HEK293T (cell line): ENCODE measurements around the gene HHIPL1.

ENCODE experiments used
- BHLHE40 ChIP-seq: fragments of 450-650 bp; IDR thresholded peaks from 2 replicates; pipeline ENCODE4 v1.6.1; 2016; ENCODE audit warnings: mild to moderate bottlenecking, moderate library complexity, borderline replicate concordance
- FOXA1 ChIP-seq: fragments of 450-650 bp; IDR thresholded peaks from 2 replicates; pipeline ENCODE4 v1.6.1; 2016; ENCODE audit warnings: mild to moderate bottlenecking
- FOXM1 ChIP-seq: fragments of 450-650 bp; IDR thresholded peaks from 2 replicates; pipeline ENCODE4 v1.6.1; 2017; ENCODE audit warnings: mild to moderate bottlenecking, borderline replicate concordance
- HDGF ChIP-seq: fragments of 450-650 bp; IDR thresholded peaks from 2 replicates; pipeline ENCODE4 v1.6.1; 2017; ENCODE audit warnings: antibody characterized with exemption, borderline replicate concordance
- LEF1 ChIP-seq: fragments of 450-650 bp; IDR thresholded peaks from 2 replicates; pipeline ENCODE4 v1.6.1; 2017; ENCODE audit warnings: mild to moderate bottlenecking, borderline replicate concordance
- PKNOX1 ChIP-seq: fragments of 450-650 bp; IDR thresholded peaks from 2 replicates; pipeline ENCODE4 v1.6.1; 2016
- SP1 ChIP-seq: fragments of 450-650 bp; IDR thresholded peaks from 2 replicates; pipeline ENCODE4 v1.6.1; 2017
- SUZ12 ChIP-seq: fragments of 450-650 bp; IDR thresholded peaks from 2 replicates; pipeline ENCODE4 v1.6.1; 2016; ENCODE audit warnings: mild to moderate bottlenecking
- TARDBP ChIP-seq: fragments of 450-650 bp; IDR thresholded peaks from 2 replicates; pipeline ENCODE4 v1.6.1; 2016
- ZNF384 ChIP-seq: fragments of 450-650 bp; IDR thresholded peaks from 2 replicates; pipeline ENCODE4 v1.6.1; 2016

DNA sequence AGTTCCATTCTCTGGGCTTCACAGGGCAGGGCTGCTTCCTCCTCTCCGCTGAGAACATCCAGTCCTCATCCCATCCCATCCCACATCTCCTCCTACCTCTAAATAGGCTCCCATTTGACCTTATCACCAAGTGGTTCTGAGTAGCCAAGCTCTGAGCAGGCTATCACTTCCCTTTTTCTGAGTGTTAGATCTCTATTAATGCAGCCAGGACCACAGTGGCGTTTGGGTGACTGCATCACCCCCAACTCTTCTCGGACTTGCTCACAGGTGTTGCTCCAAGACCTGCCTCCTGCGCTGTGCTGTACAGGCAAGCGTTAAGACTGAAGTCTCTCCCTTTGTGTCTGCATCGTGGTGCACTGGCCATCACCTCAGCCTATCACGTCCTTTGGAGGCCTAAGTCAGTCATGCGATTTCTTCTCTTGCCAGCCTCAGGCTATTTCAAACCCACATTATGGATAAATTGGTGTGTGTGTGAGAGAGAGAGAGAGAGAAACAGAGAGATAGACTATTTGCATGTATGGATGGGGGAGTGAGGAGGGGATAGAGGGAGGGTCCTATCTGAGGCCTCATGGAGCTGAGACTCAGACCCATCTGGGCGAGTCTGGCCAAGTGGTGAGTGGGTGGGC is 12.4 kb upstream of the HHIPL1 start:
- no peak for TF ChIP-seq ZNF384
- no peak for TF ChIP-seq HDGF
- no peak for TF ChIP-seq FOXM1
- no peak for TF ChIP-seq SP1
- no peak for TF ChIP-seq FOXA1
- no peak for TF ChIP-seq TARDBP
- no peak for TF ChIP-seq LEF1
- TF ChIP-seq BHLHE40: no peak
- no peak for TF ChIP-seq SUZ12
- TF ChIP-seq PKNOX1: no peak
